GM12892 (cell line): ENCODE measurements around the gene POLR2E.

Source experiments
- POLR2A ChIP-seq: IDR thresholded peaks from 2 replicates; pipeline ENCODE4 v1.6.1; 2011; ENCODE audit warnings: low read depth, low read length, control low read depth
- POLR2AphosphoS5 ChIP-seq: IDR thresholded peaks from 2 replicates; pipeline ENCODE4 v1.6.1; 2011; ENCODE audit warnings: low read depth, low read length, control low read depth

DNA sequence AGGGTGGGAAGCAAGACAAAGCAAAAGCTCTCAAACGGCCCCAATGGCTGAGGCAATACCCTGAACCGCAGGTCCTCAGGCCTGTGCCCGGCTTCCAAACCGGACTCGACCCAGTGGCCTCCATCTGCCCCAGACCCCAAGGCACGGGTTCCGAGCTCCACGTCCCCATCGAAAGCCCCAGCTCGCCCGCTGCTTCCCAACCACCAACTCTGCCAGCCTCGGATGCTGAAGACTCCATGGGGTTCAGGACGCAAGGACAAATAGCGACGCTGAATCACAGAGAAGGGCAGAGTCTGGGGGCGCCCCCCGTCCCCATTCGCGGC lies 559 bp downstream of the POLR2E start:
- TF ChIP-seq POLR2A (no peak), POLR2AphosphoS5 (no peak)
